Kidney capillary endothelial cell (primary cell): Measurements from ENCODE around the gene MTMR12.
A peak's percentile ranks its signal among the peaks of the same experiment; 100 is the strongest.

ENCODE experiments used
- DNase-seq: peaks from one replicate; pipeline ENCODE4 v3.0.0-alpha.2; 2018; ENCODE audit warnings: low spot score

MTMR12 gene

GRCh38 chr5:32274548-32275395, 38.0 kb downstream of the MTMR12 start:
- DNase-seq, result peak; percentile 88

DNA sequence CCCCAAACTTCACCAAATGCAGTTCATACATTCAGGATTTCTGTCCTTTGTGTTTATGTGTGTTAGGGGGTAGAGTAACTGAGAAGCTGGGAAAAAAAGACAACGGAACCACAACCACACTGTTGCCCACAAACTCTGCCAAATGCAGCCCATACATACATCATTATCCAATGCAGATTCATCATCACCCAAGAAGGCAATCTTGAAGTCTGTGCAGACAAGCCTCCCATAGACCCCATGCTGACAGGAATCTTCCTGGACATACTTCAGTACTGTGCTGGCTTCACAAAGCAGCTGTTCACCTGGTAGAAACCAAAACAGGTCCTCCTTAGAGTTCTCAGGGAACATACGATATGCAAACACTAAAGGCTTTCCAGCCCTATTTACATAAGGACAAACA, 38.9 kb downstream of the MTMR12 start:
- no peak for DNase-seq

GRCh38 chr5:32272746-32273145, 40.0 kb downstream of the MTMR12 start:
- no peak for DNase-seq

DNA sequence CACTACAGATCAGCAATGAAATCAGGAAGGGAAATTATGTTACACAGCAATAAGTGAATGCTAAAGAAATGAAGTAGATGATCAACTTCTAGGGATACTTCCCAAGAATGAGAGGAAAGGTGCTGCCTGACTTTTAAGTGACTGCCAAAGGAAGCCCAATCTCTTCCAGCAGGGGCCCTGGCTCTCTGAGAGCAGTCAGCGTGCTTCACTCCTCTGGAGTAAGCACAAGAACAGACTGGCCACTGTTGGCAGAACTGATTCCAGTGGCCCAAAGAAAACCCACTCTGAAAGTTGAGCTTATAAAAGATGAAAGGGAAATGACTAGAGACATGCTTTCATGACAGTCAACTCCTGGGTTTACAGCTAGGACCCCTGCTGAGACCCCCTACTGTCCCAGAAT, 41.8 kb downstream of the MTMR12 start:
- no peak for DNase-seq

GRCh38 chr5:32270178-32270577, 42.6 kb downstream of the MTMR12 start:
- DNase-seq, result no peak

- DNase-seq, result no peak
Measured at GRCh38 chr5:32265902-32266301, 46.8 kb downstream of the MTMR12 start.

- DNase-seq, result no peak
Measured at GRCh38 chr5:32264957-32265572, 47.7 kb downstream of the MTMR12 start.

- DNase-seq, result no peak
Measured at GRCh38 chr5:32263684-32264083, 49.1 kb downstream of the MTMR12 start.

DNA sequence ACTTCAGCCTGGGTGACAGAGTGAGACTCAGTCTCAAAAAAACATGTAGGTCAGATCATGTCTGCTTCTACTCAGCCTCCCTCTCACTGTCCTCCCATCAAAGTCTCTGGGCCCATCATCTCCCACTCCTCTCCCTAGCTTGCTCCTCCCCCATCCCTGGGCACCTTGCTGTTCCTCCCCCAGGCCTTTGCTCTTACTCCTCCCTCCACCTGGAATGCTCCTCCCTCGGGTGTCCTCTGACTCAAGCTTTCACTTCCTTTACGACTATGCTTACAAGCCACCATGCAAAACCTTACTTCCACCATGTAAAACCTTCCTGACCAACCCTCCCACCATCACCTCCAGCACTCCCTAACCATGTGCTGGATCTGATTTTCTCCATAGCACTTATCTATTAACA, 51.5 kb downstream of the MTMR12 start:
- no peak for DNase-seq

DNA sequence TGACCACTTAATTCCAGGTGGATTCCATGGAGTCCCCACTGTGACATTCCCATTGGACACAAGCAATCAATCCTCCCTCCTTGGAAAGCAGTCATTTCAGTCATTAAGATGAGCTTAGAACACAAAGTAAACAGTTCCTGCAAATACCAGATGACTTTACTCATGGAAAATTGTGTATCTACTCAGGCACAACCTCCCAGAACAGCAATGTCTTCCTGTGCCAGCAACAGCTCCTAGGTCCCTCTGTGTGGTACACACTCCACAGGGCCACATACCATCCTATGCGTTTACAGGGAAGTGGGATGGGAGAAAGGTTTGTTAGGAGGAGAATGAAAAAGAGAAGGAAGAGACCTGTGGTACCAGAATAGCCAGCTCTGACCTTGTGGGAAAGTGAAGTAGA, 53.7 kb downstream of the MTMR12 start:
- DNase-seq, result no peak

DNA sequence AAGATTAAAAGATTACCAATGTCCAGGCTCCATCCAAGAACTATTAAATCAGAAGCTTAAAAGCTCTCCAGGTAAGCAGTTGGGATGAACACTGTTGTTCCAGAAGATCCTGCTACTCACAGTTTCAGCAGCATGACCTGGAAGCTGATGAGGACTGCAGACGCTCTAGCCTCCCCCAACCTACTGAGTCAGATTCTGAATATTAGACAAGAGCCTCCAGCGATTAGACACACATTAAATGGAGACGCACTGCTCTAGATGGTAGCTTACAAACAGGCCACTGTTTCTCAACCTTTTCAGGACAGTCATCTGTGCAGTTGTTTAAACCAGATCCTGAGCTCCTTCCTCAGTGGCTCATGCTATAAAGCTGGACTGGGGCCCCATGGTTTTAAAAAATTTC, 54.3 kb downstream of the MTMR12 start:
- no peak for DNase-seq

DNA sequence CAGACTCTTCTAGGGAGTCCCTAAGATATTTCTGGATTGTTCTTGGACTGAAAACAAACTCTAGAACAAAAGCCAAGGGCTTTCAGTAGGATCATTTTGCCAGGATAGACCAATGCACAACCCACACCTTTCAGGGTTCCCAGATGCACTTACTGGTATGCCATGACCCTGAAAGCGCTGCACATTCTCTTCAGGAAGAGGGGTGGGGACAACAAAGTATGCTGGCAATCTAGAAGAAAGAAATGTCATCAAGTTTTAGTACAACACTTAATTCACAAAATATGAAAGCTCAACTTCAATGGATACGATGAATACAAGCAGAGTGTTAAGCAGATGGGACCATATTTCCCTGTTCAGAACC, 57.2 kb downstream of the MTMR12 start:
- no peak for DNase-seq

DNA sequence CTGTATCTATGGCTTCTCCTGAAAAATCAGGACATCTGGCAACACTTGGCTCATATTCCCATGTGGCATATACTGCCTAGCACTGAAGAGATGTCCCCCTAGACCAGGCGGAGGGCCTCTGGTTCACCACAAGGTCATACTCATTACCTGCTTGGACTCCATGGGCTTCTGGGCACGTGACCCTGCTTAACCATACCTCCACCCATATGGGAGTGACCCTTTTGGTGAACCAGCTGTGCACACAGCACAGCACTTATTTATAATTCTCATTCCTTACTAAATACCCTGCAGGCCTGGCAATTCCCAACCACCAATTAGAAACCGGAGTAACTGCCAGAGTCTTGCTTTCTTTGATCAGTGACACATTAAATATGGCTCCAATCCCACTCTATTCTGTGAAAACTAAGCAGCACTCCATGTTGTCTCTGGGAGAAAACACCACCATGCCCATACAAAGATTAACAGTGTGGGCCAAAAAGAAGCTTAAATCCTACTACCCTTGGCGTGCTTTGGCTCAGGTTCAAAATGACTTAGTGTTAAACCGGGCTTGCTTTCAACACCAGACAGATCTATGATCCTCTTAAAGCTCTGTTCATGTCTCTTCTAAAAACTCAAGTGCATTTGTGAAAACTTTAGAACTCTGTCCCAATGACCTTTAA, 57.7 kb downstream of the MTMR12 start:
- no peak for DNase-seq

GRCh38 chr5:32251871-32252458, 60.8 kb downstream of the MTMR12 start:
- DNase-seq, result no peak

- no peak for DNase-seq
Measured at GRCh38 chr5:32249668-32250067, 63.1 kb downstream of the MTMR12 start.

- DNase-seq, result no peak
Measured at GRCh38 chr5:32245742-32246141, 67.0 kb downstream of the MTMR12 start.

GRCh38 chr5:32244017-32244416, 68.7 kb downstream of the MTMR12 start:
- no peak for DNase-seq

GRCh38 chr5:32241034-32241783, 71.5 kb downstream of the MTMR12 start:
- DNase-seq, result no peak

DNA sequence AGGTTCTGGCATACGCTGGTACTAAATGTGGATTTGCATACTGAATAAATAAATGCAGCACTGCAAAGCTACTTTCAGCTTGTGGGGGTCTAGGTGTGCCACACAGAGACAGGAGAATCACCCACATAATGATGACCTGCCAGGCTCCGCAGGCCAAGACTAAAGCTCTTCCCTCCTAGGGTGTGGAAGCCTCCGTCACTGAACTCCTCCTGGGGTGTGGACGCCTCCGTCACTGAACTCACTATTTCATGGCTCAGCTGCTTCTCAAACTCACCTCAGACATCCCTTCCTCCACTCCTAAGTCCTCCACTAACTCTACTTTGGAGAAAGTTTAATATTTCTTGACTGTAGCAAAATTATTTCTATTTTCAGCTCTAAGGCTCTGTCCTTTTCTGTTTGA, 73.4 kb downstream of the MTMR12 start:
- DNase-seq, result no peak

DNA sequence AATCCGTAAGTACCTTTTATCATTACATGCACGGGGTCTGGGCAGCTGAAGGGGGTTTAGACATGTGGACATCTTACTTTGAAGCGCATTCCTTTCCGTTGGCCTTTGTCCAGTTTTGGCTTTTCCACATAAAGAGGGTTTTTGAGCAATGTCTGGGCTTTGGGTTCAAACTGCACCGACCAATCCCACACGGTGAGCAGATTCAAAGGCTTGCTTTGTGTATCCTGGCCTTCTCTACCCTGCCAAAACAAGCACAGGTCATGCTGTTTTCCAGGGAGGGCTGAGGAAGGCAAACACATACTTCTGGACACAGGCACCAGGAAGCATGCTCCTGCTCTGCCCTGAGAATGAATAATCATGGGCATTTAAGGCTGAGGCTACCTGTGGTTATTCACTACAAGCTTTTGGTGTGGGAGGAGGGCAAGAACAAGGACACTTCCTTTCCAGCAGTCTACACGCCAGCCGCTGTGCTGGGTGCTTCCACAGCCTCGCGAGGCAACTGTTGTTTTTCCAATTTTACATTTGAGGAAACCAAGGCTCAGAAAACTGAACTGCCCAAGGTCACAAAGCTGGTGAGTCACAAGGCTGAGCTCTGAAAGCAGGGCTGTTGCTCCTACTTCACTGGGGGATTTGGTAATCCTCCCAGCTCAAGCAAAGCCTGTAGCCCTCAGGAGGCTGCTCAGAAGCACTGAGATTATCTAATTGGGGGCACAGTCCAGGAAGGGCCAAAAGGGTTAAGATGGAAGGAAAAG, 78.9 kb downstream of the MTMR12 start:
- peak; percentile 7 for DNase-seq

GRCh38 chr5:32233220-32233695, 79.5 kb downstream of the MTMR12 start:
- no peak for DNase-seq
